K562 (cell line): ENCODE measurements around the gene SNRNP200. TPM values are rescaled to one million over a fixed set of nuclear protein-coding genes. Genes with fewer than 3 reads are reported as not detected.

Experiments
- CREB3 ChIP-seq: fragments of 450-650 bp; conservative IDR thresholded peaks from 2 replicates; pipeline ENCODE4 v1.6.1; 2016; ENCODE audit warnings: missing genetic modification characterization, low read depth, mild to moderate bottlenecking, missing compliant biosample characterization, moderate library complexity
- JUN ChIP-seq, 2 experiments: sonication (generic) in 1 of 2; formaldehyde crosslinking in 1 of 2; IDR thresholded peaks; 2 replicates each; pipeline versions ENCODE4 v1.6.1 to v1.8.0; 2012 to 2022; ENCODE audit warnings: borderline replicate concordance in 2 of 2, mild to moderate bottlenecking in 2 of 2, improper control_type of control experiment in 1 of 2, low read depth in 1 of 2, low read length in 1 of 2, missing genetic modification reagents in 1 of 2
- KHSRP ChIP-seq: fragments of 450-650 bp; IDR thresholded peaks from 2 replicates; pipeline ENCODE4 v1.6.1; 2017
- MLX ChIP-seq, 2 experiments: fragments of 450-650 bp in 1 of 2; sonication (generic) in 1 of 2; formaldehyde crosslinking; conservative IDR thresholded peaks; 2 replicates each; pipeline versions ENCODE4 v1.4.0 to v1.8.1; 2020 to 2022; ENCODE audit warnings: mild to moderate bottlenecking in 1 of 2, missing genetic modification reagents in 1 of 2
- MTF1 ChIP-seq: fragments of 250-450 bp; sonication (Bioruptor Pico); IDR thresholded peaks from 2 replicates; pipeline ENCODE4 v1.9.0; 2021; ENCODE audit warnings: moderate library complexity, mild to moderate bottlenecking, inconsistent platforms, borderline replicate concordance
- POLR2B ChIP-seq: fragments of 450-650 bp; IDR thresholded peaks from 2 replicates; pipeline ENCODE4 v1.6.1; 2018; ENCODE audit warnings: low read depth; ENCODE audit not compliant: partially characterized antibody
- ZNF124 ChIP-seq: sonication (generic); formaldehyde crosslinking; IDR thresholded peaks from 2 replicates; pipeline ENCODE4 v1.8.1; 2022; ENCODE audit warnings: missing genetic modification reagents
- ZNF354B ChIP-seq: fragments of 250-450 bp; sonication (Bioruptor Pico); IDR thresholded peaks from 2 replicates; pipeline ENCODE4 v1.4.0; 2020
- ZNF592 ChIP-seq: fragments of 450-650 bp; IDR thresholded peaks from 2 replicates; pipeline ENCODE4 v1.6.1; 2017; ENCODE audit warnings: antibody characterized with exemption, mild to moderate bottlenecking
- ZNF766 ChIP-seq: fragments of 200-800 bp; sonication (Bioruptor generic); conservative IDR thresholded peaks from 2 replicates; pipeline ENCODE4 v1.6.1; 2016; ENCODE audit warnings: missing genetic modification characterization, missing compliant biosample characterization
- polyA plus RNA-seq, 8 experiments: library from polyadenylated mRNA; depleted of rRNA in 4 of 8; stranded (reverse) in 5 of 8; unstranded in 3 of 8; fragments of >200 nt; fragmentation: Nextera tagmentation in 2 of 8; fragmentation: Illumina TruSeq in 1 of 8; extraction: Ambion mirVana in 2 of 8; extraction: Trizol in 1 of 8; gene quantifications; 2 replicates each; pipeline versions ENCODE4 v1.2.1 to v1.2.3, GENCODE V29; 2011 to 2014; ENCODE audit warnings: inconsistent platforms in 1 of 8, missing spikeins in 1 of 8
- total RNA-seq, 7 experiments: library from RNA; depleted of rRNA in 6 of 7; stranded (reverse); fragments of >200 nt in 6 of 7; fragmentation: Illumina TruSeq in 2 of 7; extraction: Trizol in 2 of 7; gene quantifications; 2 replicates each; pipeline versions ENCODE4 v1.2.1 to v1.2.3, GENCODE V29; 2011 to 2021; ENCODE audit warnings: low replicate concordance in 1 of 7
- TF ChIP-seq, protein P1 (sequence below): sonication (generic); formaldehyde crosslinking; IDR thresholded peaks from 2 replicates; pipeline ENCODE4 v1.8.1; 2023; ENCODE audit warnings: mild to moderate bottlenecking, missing genetic modification reagents

The SNRNP200 gene
- total and polyA plus RNA-seq, 9 of the 15 experiments (the other 6 are each of a cell fraction or from before 2014, with no cell fraction given) = 76.1 to 231 (median 155) TPM

DNA sequence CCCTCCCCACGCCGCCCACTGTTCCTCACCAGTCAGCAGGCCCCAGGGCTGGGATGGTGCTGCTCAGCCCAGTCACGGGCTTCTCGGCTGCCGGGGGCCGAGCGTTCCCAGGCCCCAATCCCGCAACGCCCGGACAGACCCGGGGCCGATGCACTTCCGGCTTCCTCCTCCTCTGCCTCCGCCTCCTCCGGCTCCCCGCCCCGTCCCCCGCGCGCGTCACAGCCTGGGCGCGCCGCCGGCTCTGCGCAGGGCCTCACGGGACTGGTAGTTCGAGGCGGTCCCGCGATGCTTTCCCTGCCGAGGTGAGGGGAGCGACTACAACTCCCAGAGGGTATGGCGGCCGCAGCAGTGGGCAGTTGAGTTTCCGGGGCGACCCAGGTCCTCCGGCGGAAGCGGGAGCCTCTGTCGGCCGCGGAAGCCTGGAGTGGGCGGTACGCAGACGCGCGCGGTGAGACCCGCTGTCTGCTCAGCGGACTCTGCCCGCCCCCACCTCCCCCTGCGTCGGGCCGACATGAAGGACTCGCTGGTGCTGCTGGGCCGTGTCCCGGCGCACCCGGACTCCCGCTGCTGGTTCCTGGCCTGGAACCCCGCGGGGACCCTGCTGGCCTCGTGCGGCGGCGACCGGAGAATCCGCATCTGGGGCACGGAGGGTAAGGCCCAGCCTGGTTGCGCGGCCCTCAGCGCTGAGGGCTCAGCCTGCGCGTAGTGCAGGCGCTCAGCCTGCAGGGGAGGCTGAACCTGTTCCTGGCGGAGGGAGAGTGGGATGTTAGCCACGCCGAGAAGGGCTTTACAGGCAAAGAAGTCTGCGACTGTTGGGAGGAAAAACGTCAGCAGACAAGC is 39.3 kb downstream of the SNRNP200 start, which contains the start of the genes CIAO1 and TMEM127 (continued):
- no peak for TF ChIP-seq ZNF592
- TF ChIP-seq ZNF766 (CRISPR knock-in tag) = peak; percentile 80
- TF ChIP-seq MTF1 (CRISPR knock-in tag) = no peak
- TF ChIP-seq ZNF124 (CRISPR knock-in tag) = no peak
- TF ChIP-seq POLR2B = peak; percentile 71
- TF ChIP-seq, protein P1, sequence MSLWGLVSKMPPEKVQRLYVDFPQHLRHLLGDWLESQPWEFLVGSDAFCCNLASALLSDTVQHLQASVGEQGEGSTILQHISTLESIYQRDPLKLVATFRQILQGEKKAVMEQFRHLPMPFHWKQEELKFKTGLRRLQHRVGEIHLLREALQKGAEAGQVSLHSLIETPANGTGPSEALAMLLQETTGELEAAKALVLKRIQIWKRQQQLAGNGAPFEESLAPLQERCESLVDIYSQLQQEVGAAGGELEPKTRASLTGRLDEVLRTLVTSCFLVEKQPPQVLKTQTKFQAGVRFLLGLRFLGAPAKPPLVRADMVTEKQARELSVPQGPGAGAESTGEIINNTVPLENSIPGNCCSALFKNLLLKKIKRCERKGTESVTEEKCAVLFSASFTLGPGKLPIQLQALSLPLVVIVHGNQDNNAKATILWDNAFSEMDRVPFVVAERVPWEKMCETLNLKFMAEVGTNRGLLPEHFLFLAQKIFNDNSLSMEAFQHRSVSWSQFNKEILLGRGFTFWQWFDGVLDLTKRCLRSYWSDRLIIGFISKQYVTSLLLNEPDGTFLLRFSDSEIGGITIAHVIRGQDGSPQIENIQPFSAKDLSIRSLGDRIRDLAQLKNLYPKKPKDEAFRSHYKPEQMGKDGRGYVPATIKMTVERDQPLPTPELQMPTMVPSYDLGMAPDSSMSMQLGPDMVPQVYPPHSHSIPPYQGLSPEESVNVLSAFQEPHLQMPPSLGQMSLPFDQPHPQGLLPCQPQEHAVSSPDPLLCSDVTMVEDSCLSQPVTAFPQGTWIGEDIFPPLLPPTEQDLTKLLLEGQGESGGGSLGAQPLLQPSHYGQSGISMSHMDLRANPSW (CRISPR knock-in tag) = no peak
- TF ChIP-seq JUN (IDR thresholded peaks at IDR 0.05; ENCODE audit: borderline replicate concordance, low read depth, low read length) = peak; percentile 66
- TF ChIP-seq JUN (CRISPR knock-in tag; IDR thresholded peaks at IDR 0.05; ENCODE audit: borderline replicate concordance) = no peak
- TF ChIP-seq ZNF354B (CRISPR knock-in tag) = no peak
- no peak for TF ChIP-seq KHSRP
- TF ChIP-seq MLX (CRISPR knock-in tag; conservative IDR thresholded peaks at IDR 0.05) = no peak
- TF ChIP-seq CREB3 (tag) = no peak
